Measurements from ENCODE around the gene MVB12B.
A peak's percentile ranks its signal among the peaks of the same experiment; 100 is the strongest.

Gene MVB12B

GRCh38 chr9:126398403-126399058 is 71.9 kb downstream of the MVB12B start:
- peak; percentile 100 for TF ChIP-seq CTCF (conservative IDR thresholded peaks at IDR 0.05)
- no peak overlapping the region for H3K27ac ChIP-seq

- H3K27ac ChIP-seq: no peak overlapping the region
- TF ChIP-seq CTCF (conservative IDR thresholded peaks at IDR 0.05): no peak
Observed at GRCh38 chr9:126399251-126399650, 72.6 kb downstream of the MVB12B start.

- TF ChIP-seq CTCF (conservative IDR thresholded peaks at IDR 0.05): no peak
- H3K27ac ChIP-seq: no peak overlapping the region
Observed at GRCh38 chr9:126399789-126400188, 73.2 kb downstream of the MVB12B start.

GRCh38 chr9:126400571-126400970 is 73.9 kb downstream of the MVB12B start:
- no peak overlapping the region for H3K27ac ChIP-seq
- no peak for TF ChIP-seq CTCF (conservative IDR thresholded peaks at IDR 0.05)

GRCh38 chr9:126401107-126401506 is 74.5 kb downstream of the MVB12B start:
- no peak overlapping the region for H3K27ac ChIP-seq
- no peak for TF ChIP-seq CTCF (conservative IDR thresholded peaks at IDR 0.05)

GRCh38 chr9:126401581-126401980 is 75.0 kb downstream of the MVB12B start:
- TF ChIP-seq CTCF (conservative IDR thresholded peaks at IDR 0.05): no peak
- H3K27ac ChIP-seq: no peak overlapping the region

GRCh38 chr9:126403397-126403796 is 76.8 kb downstream of the MVB12B start:
- H3K27ac ChIP-seq: no peak overlapping the region
- no peak for TF ChIP-seq CTCF (conservative IDR thresholded peaks at IDR 0.05)
